HG03045 (cell line): ENCODE results near the gene DNM3.
A peak's percentile ranks its signal among the peaks of the same experiment; 100 is the strongest.

Experiments
- ATAC-seq: cut with Tn5 transposase; IDR thresholded peaks from one replicate; pipeline ENCODE4 v1.9.1; 2021; ENCODE audit warnings: mild to moderate bottlenecking, moderate library complexity; ENCODE audit not compliant: unreplicated experiment

DNM3 gene

DNA sequence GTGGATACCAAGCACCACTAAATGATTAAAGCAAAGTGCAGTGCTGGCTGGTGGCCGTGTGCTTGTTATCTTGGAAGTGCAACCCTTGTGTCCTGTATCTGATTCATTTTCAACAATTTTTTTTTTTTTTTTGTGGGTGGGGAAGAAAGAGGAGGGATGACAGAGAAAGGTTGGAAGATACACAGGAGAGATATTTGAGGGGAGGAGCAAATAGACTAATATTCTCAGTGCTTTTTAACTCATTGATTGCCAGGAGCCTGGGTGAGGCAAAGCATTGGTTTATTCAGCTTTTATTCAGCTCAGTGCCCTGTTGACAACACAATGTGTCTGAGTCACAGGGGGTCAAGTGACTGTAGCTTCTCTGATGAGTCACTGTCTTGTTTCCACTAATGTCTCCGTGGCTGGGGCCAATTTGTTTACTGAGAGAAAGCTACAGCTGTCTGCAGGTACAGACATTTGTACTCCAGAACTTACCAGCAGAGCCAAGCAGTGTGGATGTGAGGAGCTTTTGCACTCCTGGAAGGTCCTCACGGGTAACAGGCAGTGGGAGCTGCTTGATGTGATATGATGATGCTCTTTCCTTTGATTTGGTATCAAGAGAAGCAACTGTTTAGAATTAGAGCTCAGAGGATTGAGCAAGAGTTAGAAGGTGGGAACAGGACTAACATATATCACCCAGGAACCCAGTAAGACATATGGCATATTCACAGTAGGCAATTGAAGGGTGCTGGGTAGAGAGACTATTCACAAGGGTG, 23.6 kb upstream of the DNM3 start:
- ATAC-seq, result peak; percentile 64

DNA sequence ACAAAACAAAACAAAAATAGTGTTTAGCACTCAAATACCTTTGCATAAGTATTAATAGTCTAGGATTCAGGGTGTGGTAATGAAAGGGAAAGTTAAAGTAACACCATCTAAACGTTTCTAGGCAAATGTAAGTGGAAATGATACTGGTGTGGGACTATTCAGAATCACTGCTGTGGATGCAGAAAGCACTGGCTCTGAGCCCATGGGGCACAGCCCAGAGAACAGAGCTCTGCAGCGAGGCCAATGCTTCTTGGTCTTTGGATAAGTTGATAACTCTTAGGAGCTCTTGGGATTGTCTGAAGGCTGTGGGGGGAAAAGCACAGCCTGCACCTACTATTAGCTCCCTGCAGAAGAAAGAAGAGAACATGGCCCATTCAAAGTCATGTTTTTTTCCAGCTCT, 21.4 kb upstream of the DNM3 start:
- no peak for ATAC-seq

DNA sequence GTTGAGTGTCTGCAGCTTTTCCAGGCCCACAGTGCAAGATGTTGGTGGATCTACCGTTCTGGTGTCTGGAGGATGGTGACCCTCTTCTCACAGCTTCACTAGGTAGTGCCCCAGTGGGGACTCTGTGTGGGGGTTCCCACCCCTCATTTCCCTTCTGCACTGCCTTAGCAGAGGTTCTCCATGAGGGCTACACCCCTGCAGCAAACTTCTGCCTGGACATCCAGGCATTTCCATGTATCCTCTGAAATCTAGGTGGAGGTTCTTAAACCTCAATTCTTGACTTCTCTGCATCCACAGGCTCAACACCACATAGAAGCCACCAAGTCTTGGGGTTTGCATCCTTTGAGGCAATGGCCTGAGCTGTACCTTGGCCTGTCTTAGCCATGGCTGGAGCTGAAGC, 14.3 kb upstream of the DNM3 start:
- no peak for ATAC-seq

DNA sequence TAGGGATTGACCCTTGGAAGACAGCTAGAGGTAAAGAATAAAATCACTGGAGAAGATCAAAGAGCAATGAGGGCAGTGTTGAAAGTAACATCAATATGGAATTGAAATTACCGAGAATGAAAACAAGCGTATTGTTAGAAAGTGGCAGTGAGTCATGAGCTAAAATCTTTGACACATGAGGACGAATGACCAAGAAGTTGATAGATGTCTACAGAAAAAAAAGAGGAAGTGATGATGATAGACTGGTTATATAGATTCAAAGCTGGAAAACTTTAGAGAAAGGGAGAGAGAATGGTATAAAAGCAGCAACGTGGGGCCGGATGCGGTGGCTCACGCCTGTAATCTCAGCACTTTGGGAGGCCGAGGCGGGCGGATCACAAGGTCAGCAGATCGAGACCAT, 12.5 kb upstream of the DNM3 start:
- ATAC-seq, result no peak

DNA sequence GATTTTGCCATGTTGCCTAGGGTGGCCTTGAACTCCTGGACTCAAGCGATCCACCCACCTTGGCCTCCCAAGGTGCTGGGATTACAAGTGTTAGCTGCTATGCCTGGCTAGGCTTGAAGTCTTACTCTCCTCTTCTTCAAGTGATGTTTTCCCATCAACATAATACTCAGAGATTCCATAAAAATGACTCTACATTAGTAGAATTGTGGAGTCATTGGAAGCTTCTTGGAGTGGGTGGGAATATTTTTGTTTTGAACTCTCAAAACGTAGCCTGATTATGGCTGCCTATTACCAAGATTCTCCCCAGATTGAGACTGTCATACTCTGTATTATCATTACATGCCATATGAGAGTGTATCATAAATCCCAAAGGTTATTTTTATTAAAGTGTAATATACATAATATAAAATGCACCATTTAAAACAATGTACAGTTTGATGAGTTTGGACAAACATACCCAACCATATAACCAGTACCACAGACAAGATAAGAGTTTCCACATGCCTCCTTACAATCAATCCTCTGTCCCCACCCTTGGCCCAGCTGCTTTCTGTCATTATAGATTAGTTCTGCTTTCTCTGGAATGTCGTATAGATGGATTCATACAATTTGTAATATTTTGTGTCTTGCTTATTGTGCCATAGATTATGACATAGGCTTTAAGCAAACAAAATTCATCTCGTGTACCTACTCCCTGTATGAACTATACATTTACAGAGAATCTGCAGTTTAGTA, 8.0 kb upstream of the DNM3 start:
- ATAC-seq, result no peak

DNA sequence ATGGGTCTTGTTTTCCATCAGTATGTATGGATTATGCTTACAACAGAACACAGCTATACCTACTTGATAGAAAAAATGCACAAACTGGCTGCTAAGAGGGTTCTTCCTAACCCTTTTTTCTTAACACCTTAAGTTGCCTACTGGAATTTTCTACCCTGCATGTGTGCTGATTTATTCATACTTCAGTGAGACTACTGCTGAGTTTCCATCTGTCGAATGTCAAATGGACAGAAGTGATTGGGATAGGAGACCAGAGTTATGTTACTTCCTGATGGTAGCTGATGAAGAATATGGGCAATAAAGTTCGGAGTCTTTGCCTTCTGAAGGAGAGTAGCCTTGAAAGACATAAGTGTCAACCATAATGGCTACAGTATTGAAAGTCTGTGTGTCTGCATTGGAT, 6.5 kb upstream of the DNM3 start:
- ATAC-seq, result no peak

DNA sequence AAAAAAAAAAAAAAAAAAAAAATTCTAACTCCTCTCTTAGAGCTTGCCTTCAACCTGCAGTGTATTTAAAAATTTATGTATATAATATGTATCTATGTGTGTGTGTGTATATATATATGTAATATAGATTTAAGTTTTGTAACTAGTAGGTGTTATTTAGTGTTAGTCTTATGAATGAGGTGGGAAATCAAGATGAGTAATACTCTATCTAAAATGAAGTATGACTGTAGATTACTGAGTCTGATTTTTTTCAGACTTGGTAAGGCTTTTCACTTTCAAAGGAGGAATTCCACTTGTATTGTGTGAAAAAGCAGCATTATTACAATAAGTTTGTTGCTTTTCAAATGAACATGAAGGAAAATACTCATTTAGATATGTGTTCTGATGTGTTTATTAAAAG, 5.4 kb upstream of the DNM3 start:
- no peak for ATAC-seq

DNA sequence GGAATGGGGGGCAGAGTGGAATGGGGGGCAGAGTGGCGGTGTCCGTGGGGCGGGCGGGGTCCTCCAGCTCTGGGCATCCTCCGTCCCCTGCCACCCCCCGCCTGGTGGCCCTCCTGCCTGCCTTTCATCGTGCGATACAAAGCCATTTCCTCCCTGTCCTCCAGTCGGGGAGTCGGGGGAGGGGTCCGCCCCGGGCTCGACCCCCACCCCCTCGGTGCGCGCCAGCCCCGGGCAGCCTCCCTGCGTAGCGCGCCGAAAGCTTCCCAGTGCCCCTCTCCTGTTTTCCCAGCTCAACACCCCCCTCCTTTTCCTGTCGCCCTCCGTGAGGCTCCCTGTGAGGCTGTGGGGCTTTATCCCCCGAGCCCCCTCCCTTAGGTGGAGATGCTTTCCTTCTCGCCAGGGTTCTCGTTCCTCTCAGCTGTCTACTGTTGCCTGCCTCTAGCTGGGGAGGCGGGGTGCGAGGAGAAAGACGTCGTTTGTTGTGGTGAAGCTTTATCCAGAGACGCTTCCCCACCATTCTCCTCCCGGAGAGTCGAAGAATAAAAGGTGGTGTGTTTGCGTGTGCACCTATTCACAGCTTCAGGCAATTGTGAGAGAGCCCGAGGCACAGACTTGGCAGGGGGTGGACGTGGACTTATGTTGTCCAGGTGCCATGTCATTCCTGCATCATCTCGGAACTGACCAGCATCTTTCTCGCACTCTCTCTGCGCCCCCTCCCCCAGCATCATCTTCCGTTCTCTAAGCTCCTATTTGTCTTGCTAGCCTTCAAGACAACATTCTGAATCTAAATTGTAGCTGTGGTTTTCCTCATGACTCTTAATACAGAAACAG, 848 bp downstream of the DNM3 start:
- no peak for ATAC-seq

DNA sequence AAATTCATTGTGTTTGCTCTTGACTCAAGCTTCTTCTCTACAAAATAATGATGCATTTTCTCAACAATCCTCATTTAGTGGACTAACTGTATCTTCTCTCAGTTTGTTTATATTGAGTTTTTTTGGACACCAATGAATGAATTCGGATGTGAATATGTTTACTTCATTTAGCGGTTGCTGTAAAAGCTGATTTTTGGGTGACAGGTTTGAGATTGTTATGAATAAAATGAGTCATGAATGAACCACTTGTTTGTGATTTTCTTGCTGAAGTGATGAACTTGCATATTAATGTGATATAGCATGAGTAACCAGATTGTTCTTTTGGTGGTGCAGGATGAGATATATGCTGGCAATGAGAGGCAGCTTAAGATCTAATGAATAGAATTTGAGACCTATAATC, 3.1 kb downstream of the DNM3 start:
- ATAC-seq, result no peak

DNA sequence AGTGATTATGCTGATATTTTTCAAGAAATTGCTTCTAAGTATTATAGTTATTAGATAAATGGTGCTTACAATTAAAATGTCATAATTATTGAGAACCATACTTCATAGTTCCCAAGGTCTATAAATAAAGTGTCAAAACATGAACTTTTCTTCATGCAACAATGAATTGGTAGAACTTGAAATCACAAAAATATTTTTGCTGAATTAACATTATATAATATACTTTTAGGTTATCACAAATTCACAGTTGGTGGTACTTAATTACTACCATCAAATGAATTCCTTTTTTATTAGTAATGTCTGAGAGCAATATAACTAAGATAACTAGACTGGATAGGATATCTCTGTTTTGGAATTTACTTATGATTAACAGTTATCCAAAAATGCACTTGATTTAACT, 4.7 kb downstream of the DNM3 start:
- ATAC-seq, result no peak

DNA sequence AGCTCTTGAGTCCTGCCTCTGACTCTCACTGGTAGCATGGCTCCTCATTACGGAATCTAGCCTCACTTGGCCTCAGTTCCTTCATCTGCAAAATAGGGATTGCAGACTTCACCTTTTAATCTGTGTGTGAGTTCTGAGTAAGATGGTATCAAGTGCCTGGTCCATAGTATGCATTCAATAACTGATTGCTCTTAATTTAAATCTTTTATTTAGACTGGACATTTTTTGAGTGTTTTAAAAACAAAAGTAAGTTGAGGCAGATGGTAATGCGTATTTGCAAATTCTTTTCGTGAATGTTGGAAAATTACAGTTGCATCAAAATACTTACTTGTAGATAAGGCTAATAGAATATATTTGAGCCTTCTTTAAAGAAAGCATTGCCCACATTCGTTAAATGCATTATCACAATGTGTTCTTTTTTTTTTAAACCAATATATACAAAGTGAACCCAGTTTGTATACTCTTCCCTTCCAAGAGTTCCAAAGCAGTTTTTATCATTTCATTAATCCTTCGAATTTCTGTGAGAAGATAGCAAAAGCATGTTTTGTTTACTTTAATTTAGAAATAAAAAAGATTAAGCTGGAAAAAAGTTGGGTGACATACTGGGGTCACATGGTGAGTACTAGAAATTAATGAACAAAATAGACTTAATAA, 8.1 kb downstream of the DNM3 start:
- no peak for ATAC-seq

DNA sequence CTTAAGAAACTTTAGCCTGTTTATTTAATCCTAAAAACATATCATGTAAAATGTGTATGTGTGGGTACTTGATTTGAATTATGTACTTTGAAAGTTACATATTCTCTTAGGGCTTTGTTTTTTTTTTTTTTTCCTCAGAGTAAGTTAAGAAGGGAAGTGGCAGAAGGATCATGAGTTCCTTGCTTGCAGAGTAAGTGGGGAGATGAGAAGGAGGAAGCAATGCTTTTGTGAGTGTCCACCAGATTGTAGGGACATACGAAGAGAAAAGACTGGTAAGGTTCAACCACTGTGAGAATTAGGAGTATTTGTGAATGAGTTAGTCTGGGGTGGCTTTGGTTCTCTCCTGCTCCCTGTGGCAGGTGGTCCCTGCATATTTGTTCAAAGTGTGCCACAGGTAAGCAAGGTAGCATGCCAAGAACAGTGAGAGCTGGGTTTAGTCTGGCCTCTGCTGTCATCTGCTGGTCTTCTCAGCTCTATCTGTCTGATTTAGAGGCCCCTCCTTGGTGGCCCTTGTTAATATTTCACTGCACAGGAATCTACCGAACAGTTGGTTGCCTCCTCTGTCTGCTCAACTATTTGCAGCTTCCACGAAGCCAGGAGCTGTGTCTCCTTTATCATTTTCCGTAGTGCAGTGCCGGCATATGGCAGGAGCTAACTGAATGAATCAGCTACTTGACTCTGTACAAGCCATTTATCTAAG, 9.5 kb downstream of the DNM3 start:
- no peak for ATAC-seq

DNA sequence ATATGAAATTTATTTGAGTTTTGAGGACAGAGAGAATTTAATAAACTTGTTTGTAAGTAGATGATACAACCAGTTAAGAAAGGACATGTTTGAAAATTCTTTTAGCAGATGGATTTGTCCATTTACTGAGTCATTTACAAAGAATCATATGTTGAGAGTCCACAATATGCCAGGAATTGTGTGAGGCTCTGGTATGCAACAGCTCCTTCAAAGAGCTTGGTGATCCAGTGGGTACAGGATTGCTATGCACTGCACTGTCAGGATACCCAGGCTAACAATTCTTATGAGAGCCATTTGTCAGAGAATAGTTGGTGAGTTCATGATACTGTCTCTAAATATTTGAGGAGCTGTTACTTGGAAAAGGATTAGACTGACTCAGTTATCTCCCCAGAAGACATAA, 11.0 kb downstream of the DNM3 start:
- no peak for ATAC-seq

DNA sequence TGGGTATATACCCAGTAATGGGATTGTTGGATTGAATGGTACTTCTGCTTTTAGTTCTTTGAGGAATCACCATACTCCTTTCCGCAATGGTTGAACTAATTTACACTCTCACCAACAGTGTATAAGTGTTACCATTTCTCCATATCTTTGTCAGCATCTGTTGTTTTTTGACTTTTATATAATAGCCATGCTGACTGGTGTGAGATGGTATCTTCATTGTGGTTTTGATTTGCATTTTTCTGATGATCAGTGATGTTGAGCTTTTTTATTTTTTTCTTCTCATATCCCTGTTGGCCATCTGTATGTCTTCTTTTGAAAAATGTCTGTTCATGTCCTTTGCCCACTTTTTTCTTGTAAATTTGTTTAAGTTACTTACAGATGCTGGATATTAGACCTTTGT, 14.1 kb downstream of the DNM3 start:
- no peak for ATAC-seq

DNA sequence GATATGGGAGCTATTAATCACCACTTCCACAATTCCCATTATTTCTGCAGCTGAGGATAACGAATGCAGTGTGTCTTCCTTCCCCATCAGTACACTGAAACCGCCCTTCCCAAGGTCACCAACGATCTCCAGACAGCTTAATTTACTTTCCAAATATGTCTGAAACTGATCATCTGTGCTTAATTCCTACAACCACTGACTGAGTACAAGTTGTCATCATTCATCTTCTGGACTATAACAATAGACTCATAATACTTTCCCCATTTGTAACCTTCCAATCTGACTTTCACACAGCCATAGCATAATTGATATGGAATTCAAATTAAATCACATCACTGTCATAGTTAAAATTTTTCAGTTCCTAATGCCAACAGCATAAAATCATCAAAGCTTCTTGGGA, 17.4 kb downstream of the DNM3 start:
- ATAC-seq, result no peak

DNA sequence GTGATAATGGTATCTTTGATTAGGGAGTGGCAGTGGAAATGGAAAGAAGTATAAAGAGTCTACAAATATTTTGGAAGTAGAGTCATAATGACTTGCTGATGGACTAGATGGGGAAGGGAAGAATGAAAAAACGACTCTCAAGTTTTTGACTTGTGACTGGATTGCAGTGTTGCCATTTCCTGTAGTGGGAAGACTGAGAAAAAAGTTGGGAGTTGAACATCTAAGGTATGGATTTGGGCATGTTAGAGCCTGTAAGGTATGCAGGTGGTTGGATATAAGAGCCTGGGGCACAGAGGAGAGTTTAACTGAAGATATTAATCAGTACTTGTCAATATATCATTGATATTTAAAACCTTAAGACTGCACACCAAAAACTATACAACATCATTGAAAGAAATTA, 19.4 kb downstream of the DNM3 start:
- ATAC-seq, result no peak

DNA sequence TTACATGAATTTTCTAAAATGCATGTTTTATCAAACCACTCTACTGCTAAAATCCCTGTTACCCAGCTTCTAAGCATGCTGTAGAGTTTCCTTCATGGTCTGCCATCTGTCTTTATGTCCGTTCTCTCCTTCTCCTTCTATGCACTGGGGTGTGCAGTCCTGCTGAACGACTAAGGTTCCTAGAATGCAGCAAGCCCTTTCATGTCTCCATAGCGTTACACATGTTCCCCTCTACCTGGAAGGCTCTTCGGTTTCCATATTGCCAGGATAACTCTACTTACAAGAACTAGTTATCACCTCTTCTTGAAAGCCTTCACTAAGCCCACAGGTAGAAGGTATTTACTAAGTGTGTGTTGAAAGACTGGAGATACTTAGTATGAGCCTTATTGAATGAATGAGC, 22.2 kb downstream of the DNM3 start:
- no peak for ATAC-seq

DNA sequence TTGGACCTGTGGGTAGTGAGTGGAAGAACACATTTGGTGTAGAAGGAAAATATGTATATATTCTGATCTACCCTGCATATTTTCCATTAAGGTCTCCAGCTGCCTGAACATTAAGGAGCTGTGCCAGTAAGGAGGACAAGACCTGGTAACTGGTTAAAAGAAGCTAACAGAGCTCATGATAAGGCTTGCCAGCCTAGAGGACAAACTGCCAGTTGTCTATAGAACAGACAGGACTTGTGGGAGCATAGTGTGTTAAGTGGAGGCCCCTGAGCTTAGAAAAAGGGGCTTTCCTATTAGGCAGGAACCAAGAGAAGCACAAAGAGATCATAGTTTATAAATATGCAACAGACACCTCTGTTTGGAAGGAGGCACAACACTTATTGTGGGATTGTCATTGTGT, 23.0 kb downstream of the DNM3 start:
- ATAC-seq, result no peak

DNA sequence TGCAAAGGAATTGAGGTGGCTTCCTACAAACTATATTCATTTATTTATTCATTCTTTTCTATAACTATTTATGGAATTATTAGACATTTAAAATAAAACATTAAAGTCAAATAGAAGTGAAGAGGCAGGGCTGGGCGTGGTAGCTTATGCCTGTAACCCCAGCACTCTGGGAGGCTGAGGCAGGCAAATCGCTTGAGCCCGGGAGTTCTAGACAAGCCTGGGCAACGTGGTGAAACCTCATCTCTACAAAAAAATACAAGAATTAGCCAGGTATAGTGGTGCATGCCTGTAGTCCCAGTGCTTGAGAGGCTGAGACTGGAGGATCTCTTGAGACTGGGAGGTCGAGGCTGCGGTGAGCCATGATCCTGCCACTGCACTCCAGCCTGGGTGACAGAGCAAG, 23.8 kb downstream of the DNM3 start:
- ATAC-seq, result no peak

DNA sequence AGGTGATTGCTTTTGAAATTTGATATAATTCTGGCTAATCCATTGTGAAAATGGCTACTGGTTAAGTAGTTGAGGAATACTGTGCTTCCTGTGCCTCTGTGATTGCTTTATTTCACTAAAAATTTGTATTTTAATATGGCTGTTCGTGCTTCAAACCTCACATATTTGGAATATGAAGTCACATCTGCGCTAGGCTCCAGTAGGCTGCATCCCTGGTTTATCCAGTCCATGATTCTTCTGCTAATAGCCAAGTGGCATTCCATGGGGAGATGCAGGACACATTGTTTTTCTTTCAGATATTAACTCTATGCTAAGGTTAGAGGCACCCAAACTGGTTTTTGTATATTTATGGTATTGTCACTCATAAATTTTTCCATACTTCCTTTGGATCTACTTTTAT, 25.9 kb downstream of the DNM3 start:
- ATAC-seq, result no peak
